Upper lobe of left lung (tissue), 4 donors: ENCODE results near the gene ARHGAP15.

Source experiments
- CTCF ChIP-seq, 6 experiments: fragments of 450-650 bp in 4 of 6; fragments of 200-600 bp in 2 of 6; sonication (generic) in 2 of 6; IDR thresholded peaks; one replicate each; pipeline ENCODE4 v1.5.1; 2016 to 2019; ENCODE audit warnings: antibody characterized with exemption in 6 of 6
- EP300 ChIP-seq, 4 donors: sonication (generic); formaldehyde crosslinking; IDR thresholded peaks; one replicate each; pipeline ENCODE4 v1.5.1; 2017; ENCODE audit warnings: antibody characterized with exemption in 4 of 4, control low read depth in 2 of 4
- POLR2A ChIP-seq, 4 donors: fragments of 450-650 bp; IDR thresholded peaks; one replicate each; pipeline ENCODE4 v1.5.1; 2016 to 2017; ENCODE audit warnings: antibody characterized with exemption in 4 of 4, mild to moderate bottlenecking in 2 of 4
- POLR2AphosphoS5 ChIP-seq, 2 donors: sonication (generic); formaldehyde crosslinking; IDR thresholded peaks; one replicate each; pipeline ENCODE4 v1.5.1; 2017; ENCODE audit warnings: antibody characterized with exemption in 2 of 2

GRCh38 chr2:143560724-143561123 lies 431.5 kb downstream of the ARHGAP15 start:
- TF ChIP-seq CTCF (IDR thresholded peaks at IDR 0.05) (no peak), POLR2AphosphoS5 (IDR thresholded peaks at IDR 0.05) (no peak), POLR2A (IDR thresholded peaks at IDR 0.05) (no peak), EP300 (IDR thresholded peaks at IDR 0.05) (no peak)
